ENCODE results near the gene SRSF1. TPM values are rescaled to one million over a fixed set of nuclear protein-coding genes. Genes with fewer than 3 reads are reported as not detected.

The SRSF1 gene
- total RNA-seq, 4 donors from 2014 or later = 122 to 174 (median 143) TPM

- Histone ChIP-seq H3K27ac (no peak overlapping the region), H3K27me3 (no peaks in the 10 kb centered on the region), H3K4me3 (no peak overlapping the region), H3K9me3 (no peaks in the 10 kb centered on the region), H3K4me1 (no peaks in the 10 kb centered on the region), H3K36me3 (no peaks in the 10 kb centered on the region)
- intact Hi-C loops (cut with DNase I; ENCODE audit: low total_unique reads) (no loop called here), in situ Hi-C loops (cut with MboI; ENCODE audit: low pct_ligation_motif_present in 1 of 4, low pct_unique_long_range_greater_than_20kb in 1 of 4, low sequenced_read_pairs in 3 of 4) (no loop called here)
- DNase-seq = no peak
- WGBS, 2 donors (ENCODE audit: low coverage in 1 of 2) = 55 to 80% methylated on average over 1 to 5 of the region's 5 CpGs
- TF ChIP-seq CTCF (IDR thresholded peaks at IDR 0.05) = no peak
- TF ChIP-seq EP300 (IDR thresholded peaks at IDR 0.05; ENCODE audit: low read depth) = no peak
- TF ChIP-seq POLR2AphosphoS5 (IDR thresholded peaks at IDR 0.05) = no peak
- no peak for TF ChIP-seq POLR2A (IDR thresholded peaks at IDR 0.05)
These were observed 34.1 kb upstream of the SRSF1 start for GRCh38 chr17:58041161-58041560.

- in situ Hi-C loops (cut with MboI; ENCODE audit: low pct_ligation_motif_present in 1 of 4, low pct_unique_long_range_greater_than_20kb in 1 of 4, low sequenced_read_pairs in 3 of 4) (no loop called here), intact Hi-C loops (cut with DNase I; ENCODE audit: low total_unique reads) (no loop called here)
- DNase-seq = no peak
- 72 to 80% methylated on average over 1 to 8 of the region's 8 CpGs for WGBS, 2 donors (ENCODE audit: low coverage in 1 of 2)
- Histone ChIP-seq H3K27me3 (no peaks in the 10 kb centered on the region), H3K36me3 (no peaks in the 10 kb centered on the region), H3K4me1 (no peaks in the 10 kb centered on the region), H3K27ac (no peak overlapping the region), H3K9me3 (no peaks in the 10 kb centered on the region), H3K4me3 (no peak overlapping the region)
- TF ChIP-seq CTCF (IDR thresholded peaks at IDR 0.05) (no peak), POLR2A (IDR thresholded peaks at IDR 0.05) (no peak), EP300 (IDR thresholded peaks at IDR 0.05; ENCODE audit: low read depth) (no peak), POLR2AphosphoS5 (IDR thresholded peaks at IDR 0.05) (no peak)
These were observed 33.3 kb upstream of the SRSF1 start for GRCh38 chr17:58040386-58040785.

- no peak for DNase-seq
- intact Hi-C loops (cut with DNase I; ENCODE audit: low total_unique reads) = no loop called here
- Histone ChIP-seq H3K4me1 (no peaks in the 10 kb centered on the region), H3K9me3 (no peaks in the 10 kb centered on the region), H3K4me3 (no peak overlapping the region), H3K27ac (no peak overlapping the region), H3K27me3 (no peaks in the 10 kb centered on the region), H3K36me3 (no peaks in the 10 kb centered on the region)
- 70% methylated on average over 3 of the region's 3 CpGs; no CpG with 5 or more reads in 1 of the 2 donors for WGBS, 2 donors (ENCODE audit: low coverage in 1 of 2)
- in situ Hi-C loops (cut with MboI; ENCODE audit: low pct_ligation_motif_present in 1 of 4, low pct_unique_long_range_greater_than_20kb in 1 of 4, low sequenced_read_pairs in 3 of 4) = no loop called here
- TF ChIP-seq POLR2AphosphoS5 (IDR thresholded peaks at IDR 0.05) (no peak), POLR2A (IDR thresholded peaks at IDR 0.05) (no peak), CTCF (IDR thresholded peaks at IDR 0.05) (no peak), EP300 (IDR thresholded peaks at IDR 0.05; ENCODE audit: low read depth) (no peak)
These were observed 32.9 kb upstream of the SRSF1 start for GRCh38 chr17:58039975-58040374.

- 55 to 56% methylated on average over 5 to 6 of the region's 6 CpGs for WGBS, 2 donors (ENCODE audit: low coverage in 1 of 2)
- intact Hi-C loops (cut with DNase I; ENCODE audit: low total_unique reads) = no loop called here
- Histone ChIP-seq H3K36me3 (no peaks in the 10 kb centered on the region), H3K4me1 (no peaks in the 10 kb centered on the region), H3K27me3 (peaks cover 6% of the 10 kb centered on the region), H3K9me3 (no peaks in the 10 kb centered on the region), H3K4me3 (no peak overlapping the region), H3K27ac (no peak overlapping the region)
- in situ Hi-C loops (cut with MboI; ENCODE audit: low pct_ligation_motif_present in 1 of 4, low pct_unique_long_range_greater_than_20kb in 1 of 4, low sequenced_read_pairs in 3 of 4) = no loop called here
- TF ChIP-seq POLR2A (IDR thresholded peaks at IDR 0.05) (no peak), CTCF (IDR thresholded peaks at IDR 0.05) (no peak), EP300 (IDR thresholded peaks at IDR 0.05; ENCODE audit: low read depth) (no peak), POLR2AphosphoS5 (IDR thresholded peaks at IDR 0.05) (no peak)
- DNase-seq = no peak
These were observed 25.8 kb upstream of the SRSF1 start for GRCh38 chr17:58032691-58033415.

All from transverse colon (tissue), 4 donors.